CD14-positive monocyte (primary cell): ENCODE results near the gene DDX60. TPM values are rescaled to one million over a fixed set of nuclear protein-coding genes. Genes with fewer than 3 reads are reported as not detected.
"Not testable (repeated sequence)": the region's sequence is repeated elsewhere in the genome, so short reads cannot be mapped to it uniquely, and the experiment has no call there.

ENCODE experiments used
- DNase-seq, 3 donors: peaks; one replicate each; pipeline ENCODE4 v3.0.0-alpha.2; 2011 to 2022
- H2AFZ ChIP-seq: 2 replicates; pipeline ENCODE4 v1.6.0; 2012; ENCODE audit warnings: mild to moderate bottlenecking, low read depth, low read length, inconsistent platforms; ENCODE audit not compliant: insufficient read depth, poor library complexity, severe bottlenecking
- H3K27ac ChIP-seq, 2 donors: 1 replicate in 1 of 2; 2 replicates in 1 of 2; pipeline ENCODE4 v1.5.1; 2012 to 2013; ENCODE audit warnings: low read length in 2 of 2, control low read depth in 1 of 2, inconsistent platforms in 1 of 2, low read depth in 1 of 2, mild to moderate bottlenecking in 1 of 2
- H3K27me3 ChIP-seq, 2 donors: one replicate each; pipeline versions ENCODE4 v1.6.0 to v1.6.1; 2011 to 2013; ENCODE audit warnings: low read length in 2 of 2; ENCODE audit not compliant: control insufficient read depth in 2 of 2, insufficient read depth in 2 of 2
- H3K36me3 ChIP-seq, 2 donors: replicated peaks in 1 of 2; 1 replicate in 1 of 2; 2 replicates in 1 of 2; pipeline versions ENCODE4 v1.5.1 to v1.6.1; 2012 to 2013; ENCODE audit warnings: low read length in 2 of 2, control low read depth in 1 of 2, inconsistent platforms in 1 of 2, mild to moderate bottlenecking in 1 of 2; ENCODE audit not compliant: insufficient read depth in 2 of 2, control insufficient read depth in 1 of 2
- H3K4me1 ChIP-seq, 2 donors: 1 replicate in 1 of 2; 2 replicates in 1 of 2; pipeline versions ENCODE4 v1.5.1 to v1.6.1; 2012 to 2013; ENCODE audit warnings: low read length in 2 of 2, control low read depth in 1 of 2, inconsistent platforms in 1 of 2, mild to moderate bottlenecking in 1 of 2, moderate library complexity in 1 of 2; ENCODE audit not compliant: insufficient read depth in 2 of 2, control insufficient read depth in 1 of 2
- H3K4me2 ChIP-seq: replicated peaks from 2 replicates; pipeline ENCODE3; 2012; ENCODE audit warnings: low read length, moderate library complexity, mild to moderate bottlenecking; ENCODE audit not compliant: poor library complexity, severe bottlenecking; ENCODE audit errors: extremely low read depth
- H3K4me3 ChIP-seq, 3 experiments: fragments of 200-600 bp in 1 of 3; sonication (generic) in 1 of 3; replicated peaks in 1 of 3; 1 replicate in 2 of 3; 2 replicates in 1 of 3; pipeline ENCODE4 v1.5.1; 2011 to 2013; ENCODE audit warnings: low read length in 3 of 3, mild to moderate bottlenecking in 3 of 3, control low read depth in 2 of 3, low read depth in 2 of 3, inconsistent platforms in 1 of 3, moderate library complexity in 1 of 3
- H3K79me2 ChIP-seq: 2 replicates; pipeline ENCODE4 v1.6.0; 2012; ENCODE audit warnings: mild to moderate bottlenecking, control low read depth, inconsistent platforms, low read length, moderate library complexity; ENCODE audit not compliant: insufficient read depth
- H3K9ac ChIP-seq: 2 replicates; pipeline ENCODE4 v1.6.0; 2017; ENCODE audit warnings: low read length, mild to moderate bottlenecking; ENCODE audit not compliant: insufficient read depth, poor library complexity, severe bottlenecking
- H3K9me3 ChIP-seq, 2 donors: replicated peaks in 1 of 2; 1 replicate in 1 of 2; 2 replicates in 1 of 2; pipeline versions ENCODE4 v1.5.1 to v1.6.1; 2012 to 2013; ENCODE audit warnings: low read length in 2 of 2, control low read depth in 1 of 2; ENCODE audit not compliant: control insufficient read depth in 1 of 2, insufficient read depth in 1 of 2
- H4K20me1 ChIP-seq: 2 replicates; pipeline ENCODE4 v1.6.0; 2012; ENCODE audit warnings: mild to moderate bottlenecking, low read length, control low read depth, moderate library complexity; ENCODE audit not compliant: insufficient read depth
- H3K27ac Mint-ChIP-seq, 7 donors: one replicate each; pipeline ENCODE4 v1.8.0; 2020; ENCODE audit warnings: mild to moderate bottlenecking in 7 of 7, mixed read lengths in 7 of 7, moderate library complexity in 6 of 7, inconsistent platforms in 2 of 7
- H3K27me3 Mint-ChIP-seq, 3 donors: one replicate each; pipeline ENCODE4 v1.8.0; 2021 to 2022; ENCODE audit warnings: low read depth in 3 of 3, mild to moderate bottlenecking in 3 of 3, mixed read lengths in 3 of 3, moderate library complexity in 3 of 3, inconsistent platforms in 1 of 3
- H3K36me3 Mint-ChIP-seq, 2 donors: one replicate each; pipeline ENCODE4 v1.8.0; 2020; ENCODE audit warnings: mixed read lengths in 2 of 2, inconsistent platforms in 1 of 2, mild to moderate bottlenecking in 1 of 2
- H3K4me1 Mint-ChIP-seq: one replicate; pipeline ENCODE4 v1.8.0; 2020; ENCODE audit warnings: mild to moderate bottlenecking, mixed read lengths
- H3K4me3 Mint-ChIP-seq, 2 donors: one replicate each; pipeline ENCODE4 v1.8.0; 2020; ENCODE audit warnings: mild to moderate bottlenecking in 2 of 2, mixed read lengths in 2 of 2, moderate library complexity in 1 of 2
- H3K9me3 Mint-ChIP-seq, 7 donors: one replicate each; pipeline ENCODE4 v1.8.0; 2020 to 2022; ENCODE audit warnings: mixed read lengths in 7 of 7, mild to moderate bottlenecking in 6 of 7, moderate library complexity in 6 of 7, inconsistent platforms in 2 of 7
- CTCF ChIP-seq: fragments of 200-600 bp; IDR thresholded peaks from one replicate; pipeline ENCODE4 v1.8.0; 2022; ENCODE audit warnings: antibody characterized with exemption, mild to moderate bottlenecking
- WGBS: methylation state at CpG from one replicate; pipeline ENCODE4 v1.1.5; 2013; ENCODE audit warnings: missing lambda C conversion rate; ENCODE audit not compliant: insufficient coverage; 5-methylcytosine and 5-hydroxymethylcytosine counted together
- intact Hi-C, 2 donors: fragments of 100-400 bp; cut with micrococcal nuclease; formaldehyde crosslinking; loops; one replicate each; pipeline versions ENCODE4 v1.15.0 to v1.15.1; 2023
- polyA plus RNA-seq, 3 donors: library from polyadenylated mRNA; depleted of rRNA in 1 of 3; unstranded in 2 of 3; stranded (reverse) in 1 of 3; fragments of 300-500 nt in 2 of 3; fragments of >200 nt in 1 of 3; fragmentation: Illumina TruSeq in 2 of 3; gene quantifications; 1 replicate in 2 of 3; 2 replicates in 1 of 3; pipeline ENCODE4 v1.2.3, GENCODE V29; 2012 to 2021

DDX60 gene
- polyA plus RNA-seq, 3 donors: 7.0 to 12.2 (median 8.6) TPM

DNA sequence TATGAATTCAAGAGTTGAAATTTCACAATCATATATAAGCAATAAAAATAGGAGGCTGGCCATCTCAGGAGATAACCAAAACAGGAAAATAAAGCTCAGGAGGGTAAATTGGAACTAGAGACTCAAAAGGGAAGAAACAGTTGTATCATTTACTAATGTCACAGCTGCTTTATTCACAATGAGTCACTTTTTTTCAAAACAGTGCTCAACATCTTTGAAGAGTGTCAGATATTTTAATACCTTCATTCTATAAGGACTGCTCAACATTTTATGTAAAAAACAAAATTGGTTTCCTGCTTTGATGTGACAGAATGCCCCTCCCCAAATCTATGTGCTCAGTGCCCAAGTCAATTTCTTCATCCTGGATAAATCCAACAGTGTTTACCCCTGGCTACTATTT is 97.7 kb downstream of the DDX60 start:
- Histone ChIP-seq H3K4me2 (no peak overlapping the region), H4K20me1 (no peaks in the 10 kb centered on the region), H3K9ac (no peak overlapping the region), H3K36me3 (peaks cover 9 to 65% of the 10 kb centered on the region in 2 donors), H3K79me2 (no peaks in the 10 kb centered on the region), H2AFZ (no peak overlapping the region), H3K4me3 (no peak overlapping the region), H3K27me3 (no peaks in the 10 kb centered on the region), H3K9me3 (no peaks in the 10 kb centered on the region), H3K4me1 (no peaks in the 10 kb centered on the region), H3K27ac (no peak overlapping the region)
- intact Hi-C loops: no loop called here
- Mint-ChIP-seq H3K27ac (no peak overlapping the region), H3K4me1 (no peaks in the 10 kb centered on the region), H3K36me3 (peaks cover 58 to 63% of the 10 kb centered on the region in 2 donors), H3K27me3 (no peaks in the 10 kb centered on the region), H3K4me3 (no peak overlapping the region), H3K9me3 (peaks cover 0 to 5% (median 0%) of the 10 kb centered on the region in 7 donors)
- no peak for DNase-seq
- TF ChIP-seq CTCF: no peak

- Mint-ChIP-seq H3K36me3 (peaks cover 53 to 60% of the 10 kb centered on the region in 2 donors), H3K9me3 (peaks cover 0 to 16% (median 2%) of the 10 kb centered on the region in 7 donors), H3K4me1 (no peaks in the 10 kb centered on the region), H3K27me3 (peaks cover 0 to 2% (median 0%) of the 10 kb centered on the region in 3 donors), H3K4me3 (no peak overlapping the region), H3K27ac (no peak overlapping the region)
- H4K20me1 ChIP-seq: no peaks in the 10 kb centered on the region
- no peak overlapping the region for H3K9ac ChIP-seq
- no peak for DNase-seq
- H3K4me1 ChIP-seq: no peaks in the 10 kb centered on the region
- H3K36me3 ChIP-seq: peaks cover 9 to 58% of the 10 kb centered on the region in 2 donors
- no peak overlapping the region for H3K27ac ChIP-seq
- H3K4me3 ChIP-seq: no peak overlapping the region
- no CpG with 5 or more reads among the region's 1 CpG for WGBS
- intact Hi-C loops: no loop called here
- H3K27me3 ChIP-seq: no peaks in the 10 kb centered on the region
- H3K4me2 ChIP-seq: no peak overlapping the region
- no peaks in the 10 kb centered on the region for H3K9me3 ChIP-seq
- no peak for TF ChIP-seq CTCF
- H3K79me2 ChIP-seq: no peaks in the 10 kb centered on the region
- no peak overlapping the region for H2AFZ ChIP-seq
Observed at GRCh38 chr4:168218645-168219044, 99.9 kb downstream of the DDX60 start.

- peak overlapping the region in 1 of 7 donors; percentile 44 for H3K27ac Mint-ChIP-seq
Observed at GRCh38 chr4:168213511-168213910, 105.0 kb downstream of the DDX60 start.

More at GRCh38 chr4:168213511-168213910, 105.0 kb downstream of the DDX60 start:
- H3K36me3 Mint-ChIP-seq: peaks cover 16 to 26% of the 10 kb centered on the region in 2 donors
- H3K9me3 ChIP-seq, H3K9ac ChIP-seq, H3K4me3 Mint-ChIP-seq, H3K27me3 ChIP-seq, DNase-seq, H2AFZ ChIP-seq, H3K4me2 ChIP-seq, H3K4me1 Mint-ChIP-seq, intact Hi-C loops, H3K4me3 ChIP-seq, H3K79me2 ChIP-seq, H4K20me1 ChIP-seq, H3K4me1 ChIP-seq, H3K27me3 Mint-ChIP-seq, H3K27ac ChIP-seq: not testable (repeated sequence)
- peaks cover 0 to 15% (median 4%) of the 10 kb centered on the region in 7 donors for H3K9me3 Mint-ChIP-seq
- peaks cover 9 to 19% of the 10 kb centered on the region in 2 donors for H3K36me3 ChIP-seq
